Liver (tissue), 9 donors: ENCODE results near the gene CDK17. TPM values are rescaled to one million over a fixed set of nuclear protein-coding genes. Genes with fewer than 3 reads are reported as not detected.

Experiments used
- DNase-seq: peaks from one replicate; pipeline ENCODE4 v3.0.0-alpha.2; 2017; ENCODE audit warnings: low spot score
- H3K27ac ChIP-seq, 2 donors: one replicate each; pipeline ENCODE4 v1.7.0; 2013; ENCODE audit warnings: inconsistent platforms in 2 of 2, low read length in 2 of 2, control low read depth in 1 of 2, low read depth in 1 of 2, mild to moderate bottlenecking in 1 of 2
- H3K27me3 ChIP-seq, 4 donors: one replicate each; pipeline versions ENCODE4 v1.6.1 to v1.7.0; 2013; ENCODE audit warnings: low read length in 3 of 4, inconsistent platforms in 1 of 4, mild to moderate bottlenecking in 1 of 4, moderate library complexity in 1 of 4; ENCODE audit not compliant: control insufficient read depth in 4 of 4, insufficient read depth in 4 of 4
- H3K36me3 ChIP-seq, 4 donors: one replicate each; pipeline versions ENCODE4 v1.6.1 to v1.7.0; 2013; ENCODE audit warnings: low read length in 3 of 4, mild to moderate bottlenecking in 3 of 4, low read depth in 1 of 4, moderate library complexity in 1 of 4; ENCODE audit not compliant: control insufficient read depth in 4 of 4, insufficient read depth in 3 of 4
- H3K4me1 ChIP-seq, 4 donors: one replicate each; pipeline versions ENCODE4 v1.6.1 to v1.7.0; 2013; ENCODE audit warnings: low read length in 3 of 4, mild to moderate bottlenecking in 3 of 4, moderate library complexity in 1 of 4; ENCODE audit not compliant: control insufficient read depth in 4 of 4, insufficient read depth in 4 of 4
- H3K4me3 ChIP-seq, 3 donors: one replicate each; pipeline versions ENCODE4 v1.6.1 to v1.7.0; 2013; ENCODE audit warnings: low read length in 3 of 3, control low read depth in 1 of 3, low read depth in 1 of 3, mild to moderate bottlenecking in 1 of 3
- H3K9ac ChIP-seq, 2 donors: one replicate each; pipeline ENCODE4 v1.7.0; 2013; ENCODE audit warnings: low read length in 2 of 2, mild to moderate bottlenecking in 2 of 2, moderate library complexity in 2 of 2, control low read depth in 1 of 2, low read depth in 1 of 2
- H3K9me3 ChIP-seq, 4 donors: one replicate each; pipeline versions ENCODE4 v1.6.1 to v1.7.0; 2013; ENCODE audit warnings: low read length in 3 of 4; ENCODE audit not compliant: control insufficient read depth in 4 of 4
- ATF3 ChIP-seq: IDR thresholded peaks from 2 replicates; pipeline ENCODE4 v1.6.1; 2016; ENCODE audit warnings: antibody characterized with exemption
- CTCF ChIP-seq: fragments of 150-350 bp; IDR thresholded peaks from 2 replicates; pipeline ENCODE4 v1.5.1; 2017; ENCODE audit warnings: improper control_type of control experiment, low read depth, low read length; ENCODE audit not compliant: missing input control
- EGR1 ChIP-seq, 2 donors: IDR thresholded peaks; 2 replicates each; pipeline ENCODE4 v1.6.1; 2016 to 2018; ENCODE audit warnings: antibody characterized with exemption in 2 of 2, low read depth in 2 of 2
- FOXA1 ChIP-seq: IDR thresholded peaks from 2 replicates; pipeline ENCODE4 v1.6.1; 2016; ENCODE audit warnings: antibody characterized with exemption
- FOXA2 ChIP-seq: IDR thresholded peaks from 2 replicates; pipeline ENCODE4 v1.6.1; 2016; ENCODE audit warnings: antibody characterized with exemption
- GABPA ChIP-seq, 2 donors: IDR thresholded peaks in 1 of 2; conservative IDR thresholded peaks in 1 of 2; 2 replicates each; pipeline ENCODE4 v1.6.1; 2016; ENCODE audit warnings: antibody characterized with exemption in 2 of 2, mild to moderate bottlenecking in 1 of 2, moderate library complexity in 1 of 2
- HNF4A ChIP-seq, 2 donors: conservative IDR thresholded peaks; 2 replicates each; pipeline ENCODE4 v1.6.1; 2016; ENCODE audit warnings: antibody characterized with exemption in 2 of 2, mild to moderate bottlenecking in 2 of 2
- HNF4G ChIP-seq: IDR thresholded peaks from 2 replicates; pipeline ENCODE4 v1.6.1; 2016; ENCODE audit warnings: antibody characterized with exemption
- JUND ChIP-seq, 2 donors: IDR thresholded peaks; 2 replicates each; pipeline ENCODE4 v1.6.1; 2016; ENCODE audit warnings: antibody characterized with exemption in 2 of 2
- NR2F2 ChIP-seq: IDR thresholded peaks from 2 replicates; pipeline ENCODE4 v1.6.1; 2016; ENCODE audit warnings: antibody characterized with exemption
- RAD21 ChIP-seq, 2 donors: IDR thresholded peaks; 2 replicates each; pipeline ENCODE4 v1.6.1; 2016; ENCODE audit warnings: antibody characterized with exemption in 2 of 2, mild to moderate bottlenecking in 2 of 2
- REST ChIP-seq: IDR thresholded peaks from 2 replicates; pipeline ENCODE4 v1.6.1; 2016; ENCODE audit warnings: antibody characterized with exemption, mild to moderate bottlenecking
- RXRA ChIP-seq, 2 donors: IDR thresholded peaks; 2 replicates each; pipeline ENCODE4 v1.6.1; 2017 to 2018; ENCODE audit warnings: antibody characterized with exemption in 2 of 2, mild to moderate bottlenecking in 1 of 2
- SP1 ChIP-seq: IDR thresholded peaks from 2 replicates; pipeline ENCODE4 v1.6.1; 2018; ENCODE audit warnings: antibody characterized with exemption, mild to moderate bottlenecking
- TAF1 ChIP-seq: conservative IDR thresholded peaks from 2 replicates; pipeline ENCODE4 v1.6.1; 2016; ENCODE audit warnings: antibody characterized with exemption, mild to moderate bottlenecking
- ZBTB33 ChIP-seq: IDR thresholded peaks from 2 replicates; pipeline ENCODE4 v1.6.1; 2016; ENCODE audit warnings: antibody characterized with exemption
- WGBS: extraction: QIAGEN DNeasy Blood & Tissue Kit; methylation state at CpG from one replicate; pipeline ENCODE4 v1.1.7; 2013; 5-methylcytosine and 5-hydroxymethylcytosine counted together
- polyA plus RNA-seq, 2 donors: library from polyadenylated mRNA; stranded (reverse) in 1 of 2; unstranded in 1 of 2; fragments of 200-250 nt in 1 of 2; fragments of >200 nt in 1 of 2; fragmentation: Nextera tagmentation in 1 of 2; extraction: Ambion mirVana in 1 of 2; gene quantifications; one replicate each; pipeline versions ENCODE4 v1.2.1 to v1.2.3, GENCODE V29; 2013 to 2015
- total RNA-seq, 2 donors: library from RNA; depleted of rRNA; stranded (reverse); fragments of >200 nt; gene quantifications; one replicate each; pipeline ENCODE4 v1.2.3, GENCODE V29; 2014
- TF ChIP-seq, protein P1 (sequence below): IDR thresholded peaks from 2 replicates; pipeline ENCODE4 v1.6.1; 2016; ENCODE audit warnings: antibody characterized with exemption
- donor health status: healthy.
- donor health status: healthy.
- donor health status: healthy.
- donor health status: healthy.
- donor health status: healthy.

Gene CDK17
- total and polyA plus RNA-seq, 4 donors = 4.8 to 25.2 (median 14.9) TPM

GRCh38 chr12:96248136-96248931 lies 151.9 kb downstream of the CDK17 start:
- WGBS = 93% methylated on average over 17 of the region's 17 CpGs
- H3K9ac ChIP-seq = no peak overlapping the region
- H3K4me1 ChIP-seq = peaks cover 0 to 1% (median 0%) of the 10 kb centered on the region in 4 donors
- no peaks in the 10 kb centered on the region for H3K9me3 ChIP-seq
- no peaks in the 10 kb centered on the region for H3K27me3 ChIP-seq
- peaks cover 0 to 6% (median 3%) of the 10 kb centered on the region in 4 donors for H3K36me3 ChIP-seq
- no peak for DNase-seq
- no peak overlapping the region for H3K27ac ChIP-seq
- no peak for TF ChIP-seq SP1
- TF ChIP-seq RAD21 (IDR thresholded peaks at IDR 0.05) = no peak
- no peak for TF ChIP-seq FOXA2
- no peak for TF ChIP-seq ATF3
- no peak for TF ChIP-seq TAF1
- no peak for TF ChIP-seq GABPA (IDR thresholded peaks at IDR 0.05 in 1 of 2, conservative IDR thresholded peaks at IDR 0.05 in 1 of 2)
- TF ChIP-seq EGR1 (IDR thresholded peaks at IDR 0.05; ENCODE audit: low read depth in 2 of 2) = no peak
- no peak for TF ChIP-seq JUND (IDR thresholded peaks at IDR 0.05)
- TF ChIP-seq, protein P1, sequence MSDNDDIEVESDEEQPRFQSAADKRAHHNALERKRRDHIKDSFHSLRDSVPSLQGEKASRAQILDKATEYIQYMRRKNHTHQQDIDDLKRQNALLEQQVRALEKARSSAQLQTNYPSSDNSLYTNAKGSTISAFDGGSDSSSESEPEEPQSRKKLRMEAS = no peak
- no peak for TF ChIP-seq CTCF
- no peak for TF ChIP-seq HNF4G
- no peak for TF ChIP-seq ZBTB33
- TF ChIP-seq NR2F2 = no peak
- no peak for TF ChIP-seq RXRA (IDR thresholded peaks at IDR 0.05)
- TF ChIP-seq REST = no peak
- TF ChIP-seq HNF4A (conservative IDR thresholded peaks at IDR 0.05) = no peak
- no peak for TF ChIP-seq FOXA1
- H3K4me3 ChIP-seq = no peak overlapping the region
